Tibial artery (tissue), 4 donors: ENCODE measurements around the gene CTIF.
"Not testable (repeated sequence)": the region's sequence is repeated elsewhere in the genome, so short reads cannot be mapped to it uniquely, and the experiment has no call there.

Experiments
- DNase-seq, 2 donors: peaks; one replicate each; pipeline ENCODE4 v3.0.0-alpha.2; 2019
- H3K27ac ChIP-seq, 2 donors: fragments of 200-600 bp; sonication (generic) in 1 of 2; 1 replicate in 1 of 2; 2 replicates in 1 of 2; pipeline ENCODE4 v1.5.1; 2018 to 2019; ENCODE audit warnings: mild to moderate bottlenecking in 1 of 2
- H3K27me3 ChIP-seq, 2 donors: fragments of 200-600 bp; sonication (generic) in 1 of 2; one replicate each; pipeline versions ENCODE4 v1.5.1 to v1.6.0; 2016 to 2019
- H3K36me3 ChIP-seq, 3 donors: fragments of 200-600 bp; sonication (generic) in 2 of 3; one replicate each; pipeline ENCODE4 v1.5.1; 2016 to 2019; ENCODE audit warnings: mild to moderate bottlenecking in 2 of 3
- H3K4me1 ChIP-seq, 4 donors: fragments of 200-600 bp; sonication (generic) in 2 of 4; 1 replicate in 3 of 4; 2 replicates in 1 of 4; pipeline ENCODE4 v1.5.1; 2016 to 2019
- H3K4me3 ChIP-seq, 2 donors: fragments of 200-600 bp; sonication (generic) in 1 of 2; 1 replicate in 1 of 2; 2 replicates in 1 of 2; pipeline ENCODE4 v1.5.1; 2018 to 2019; ENCODE audit warnings: mild to moderate bottlenecking in 2 of 2
- H3K9me3 ChIP-seq, 3 donors: fragments of 200-600 bp; sonication (generic) in 1 of 3; one replicate each; pipeline ENCODE4 v1.5.1; 2016 to 2019
- intact Hi-C: fragments of 100-400 bp; cut with DNase I; formaldehyde crosslinking; loops from one replicate; pipeline ENCODE4 v1.15.0; 2023; ENCODE audit warnings: low total_unique reads
- TF ChIP-seq, protein P1 (sequence below), 2 experiments: fragments of 200-600 bp in 1 of 2; fragments of 450-650 bp in 1 of 2; IDR thresholded peaks; one replicate each; pipeline ENCODE4 v1.5.1; 2017 to 2019; ENCODE audit warnings: antibody characterized with exemption in 2 of 2, mild to moderate bottlenecking in 1 of 2, moderate library complexity in 1 of 2

Gene CTIF

DNA sequence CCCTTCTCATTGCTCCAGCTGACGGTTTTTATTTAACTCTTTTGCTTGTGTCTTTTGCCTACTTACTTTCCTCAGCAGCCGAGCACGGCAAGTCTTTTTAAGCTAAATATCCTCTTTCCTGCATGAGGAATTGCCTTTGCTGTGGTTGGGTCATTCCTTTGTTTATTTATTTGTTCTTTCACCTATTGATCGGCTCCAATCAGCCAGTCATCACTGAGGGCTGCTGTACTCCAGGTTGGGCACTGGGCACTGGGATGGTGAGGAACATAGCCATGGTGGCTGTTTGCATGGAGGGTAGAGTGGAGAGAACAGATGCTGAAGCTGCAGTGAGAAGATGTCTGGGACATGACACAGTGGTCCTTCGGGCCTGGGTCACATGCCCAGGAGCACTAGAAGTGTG lies 105.2 kb downstream of the CTIF start:
- Histone ChIP-seq H3K9me3 (no peaks in the 10 kb centered on the region), H3K27ac (no peak overlapping the region), H3K27me3 (no peaks in the 10 kb centered on the region), H3K4me1 (peaks cover 0 to 6% (median 0%) of the 10 kb centered on the region in 4 donors), H3K4me3 (no peak overlapping the region), H3K36me3 (peaks cover 0 to 9% (median 3%) of the 10 kb centered on the region in 3 donors)
- TF ChIP-seq, protein P1, sequence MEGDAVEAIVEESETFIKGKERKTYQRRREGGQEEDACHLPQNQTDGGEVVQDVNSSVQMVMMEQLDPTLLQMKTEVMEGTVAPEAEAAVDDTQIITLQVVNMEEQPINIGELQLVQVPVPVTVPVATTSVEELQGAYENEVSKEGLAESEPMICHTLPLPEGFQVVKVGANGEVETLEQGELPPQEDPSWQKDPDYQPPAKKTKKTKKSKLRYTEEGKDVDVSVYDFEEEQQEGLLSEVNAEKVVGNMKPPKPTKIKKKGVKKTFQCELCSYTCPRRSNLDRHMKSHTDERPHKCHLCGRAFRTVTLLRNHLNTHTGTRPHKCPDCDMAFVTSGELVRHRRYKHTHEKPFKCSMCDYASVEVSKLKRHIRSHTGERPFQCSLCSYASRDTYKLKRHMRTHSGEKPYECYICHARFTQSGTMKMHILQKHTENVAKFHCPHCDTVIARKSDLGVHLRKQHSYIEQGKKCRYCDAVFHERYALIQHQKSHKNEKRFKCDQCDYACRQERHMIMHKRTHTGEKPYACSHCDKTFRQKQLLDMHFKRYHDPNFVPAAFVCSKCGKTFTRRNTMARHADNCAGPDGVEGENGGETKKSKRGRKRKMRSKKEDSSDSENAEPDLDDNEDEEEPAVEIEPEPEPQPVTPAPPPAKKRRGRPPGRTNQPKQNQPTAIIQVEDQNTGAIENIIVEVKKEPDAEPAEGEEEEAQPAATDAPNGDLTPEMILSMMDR (IDR thresholded peaks at IDR 0.05): no peak
- DNase-seq: no peak
- intact Hi-C loops: no loop called here

- no peaks in the 10 kb centered on the region for H3K27me3 ChIP-seq
- H3K4me1 ChIP-seq: no peaks in the 10 kb centered on the region
- TF ChIP-seq, protein P1 (IDR thresholded peaks at IDR 0.05): no peak
- H3K36me3 ChIP-seq: peaks cover 0 to 9% (median 0%) of the 10 kb centered on the region in 3 donors
- no peaks in the 10 kb centered on the region for H3K9me3 ChIP-seq
- no peak overlapping the region for H3K27ac ChIP-seq
- DNase-seq: no peak
- intact Hi-C loops: no loop called here
- no peak overlapping the region for H3K4me3 ChIP-seq
Observed at GRCh38 chr18:48645427-48646002, 106.7 kb downstream of the CTIF start.

DNA sequence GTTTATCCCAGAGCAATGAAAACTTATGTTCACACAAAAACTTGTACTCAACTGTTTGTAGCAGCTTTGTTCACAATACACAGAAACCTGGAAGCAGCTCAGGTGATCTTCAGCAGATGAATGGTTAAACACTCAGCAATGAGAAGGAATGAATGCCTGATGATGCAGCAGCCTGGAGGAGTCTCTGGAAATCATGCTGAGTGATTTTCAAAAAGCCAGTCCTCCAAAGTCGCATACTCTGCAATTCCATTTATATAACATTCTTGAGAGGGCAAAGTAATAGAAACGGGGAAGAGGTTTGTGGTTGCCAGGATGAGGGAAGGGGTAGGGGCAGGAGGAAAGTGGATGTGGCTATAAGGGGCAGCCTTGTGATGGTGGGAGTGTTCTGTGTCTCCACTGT lies 108.1 kb downstream of the CTIF start:
- Histone ChIP-seq H3K9me3 (no peaks in the 10 kb centered on the region), H3K27me3 (no peaks in the 10 kb centered on the region), H3K4me1 (no peaks in the 10 kb centered on the region), H3K4me3 (no peak overlapping the region), H3K36me3 (peaks cover 0 to 7% (median 0%) of the 10 kb centered on the region in 3 donors), H3K27ac (no peak overlapping the region)
- no peak for DNase-seq
- intact Hi-C loops: no loop called here
- TF ChIP-seq, protein P1 (IDR thresholded peaks at IDR 0.05): no peak

GRCh38 chr18:48649231-48649630 lies 110.4 kb downstream of the CTIF start:
- intact Hi-C loops: no loop called here
- TF ChIP-seq, protein P1 (IDR thresholded peaks at IDR 0.05): no peak

DNA sequence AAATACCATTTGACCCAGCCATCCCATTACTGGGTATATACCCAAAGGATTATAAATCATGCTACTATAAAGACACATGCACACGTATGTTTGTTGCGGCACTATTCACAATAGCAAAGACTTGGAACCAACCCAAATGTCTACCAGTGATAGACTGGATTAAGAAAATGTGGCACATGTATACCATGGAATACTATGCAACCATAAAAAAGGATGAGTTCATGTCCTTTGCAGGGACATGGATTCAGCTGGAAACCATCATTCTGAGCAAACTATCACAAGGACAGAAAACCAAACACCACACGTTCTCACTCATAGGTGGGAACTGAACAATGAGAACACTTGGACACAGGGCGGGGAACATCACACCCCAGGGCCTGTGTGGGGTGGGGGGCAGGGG lies 115.8 kb downstream of the CTIF start:
- H3K36me3 ChIP-seq, DNase-seq, H3K9me3 ChIP-seq, H3K4me3 ChIP-seq, H3K27ac ChIP-seq, H3K27me3 ChIP-seq, intact Hi-C loops, H3K4me1 ChIP-seq: not testable (repeated sequence)

More at GRCh38 chr18:48649231-48649630, 110.4 kb downstream of the CTIF start:
- Histone ChIP-seq H3K36me3 (no peaks in the 10 kb centered on the region), H3K4me3 (no peak overlapping the region), H3K27ac (no peak overlapping the region), H3K9me3 (no peaks in the 10 kb centered on the region), H3K4me1 (no peaks in the 10 kb centered on the region), H3K27me3 (no peaks in the 10 kb centered on the region)
- DNase-seq: no peak

- Histone ChIP-seq H3K9me3 (no peaks in the 10 kb centered on the region), H3K4me3 (no peak overlapping the region), H3K27me3 (no peaks in the 10 kb centered on the region), H3K27ac (no peak overlapping the region), H3K36me3 (no peaks in the 10 kb centered on the region), H3K4me1 (peaks cover 0 to 10% (median 3%) of the 10 kb centered on the region in 4 donors)
- no peak for DNase-seq
- TF ChIP-seq, protein P1 (IDR thresholded peaks at IDR 0.05): no peak
- intact Hi-C loops: no loop called here
Observed at GRCh38 chr18:48655508-48655907, 116.7 kb downstream of the CTIF start.
